WI38 (cell line): ENCODE data around the gene RAB11FIP3.

Source experiments
- H3K4me3 ChIP-seq: 2 replicates; pipeline ENCODE4 v1.5.1; 2011; ENCODE audit warnings: low read depth, mild to moderate bottlenecking, control low read depth, low read length
- CTCF ChIP-seq: IDR thresholded peaks from 2 replicates; pipeline ENCODE4 v1.5.1; 2012; ENCODE audit warnings: low read depth, mild to moderate bottlenecking, control low read depth, low read length

Gene RAB11FIP3

GRCh38 chr16:513950-514349, 88.5 kb downstream of the RAB11FIP3 start:
- H3K4me3 ChIP-seq, result no peak overlapping the region
- no peak for TF ChIP-seq CTCF

GRCh38 chr16:515175-515938, 89.9 kb downstream of the RAB11FIP3 start:
- H3K4me3 ChIP-seq, result no peak overlapping the region

GRCh38 chr16:515939-516226, 90.4 kb downstream of the RAB11FIP3 start:
- H3K4me3 ChIP-seq, result no peak overlapping the region
- TF ChIP-seq CTCF, result no peak

More at GRCh38 chr16:515175-515938, 89.9 kb downstream of the RAB11FIP3 start:
- no peak for TF ChIP-seq CTCF

- no peak overlapping the region for H3K4me3 ChIP-seq
- TF ChIP-seq CTCF, result no peak
Measured at GRCh38 chr16:516301-516700, 90.9 kb downstream of the RAB11FIP3 start.

GRCh38 chr16:518858-519257, 93.4 kb downstream of the RAB11FIP3 start:
- H3K4me3 ChIP-seq, result no peak overlapping the region
- TF ChIP-seq CTCF, result no peak

- no peak overlapping the region for H3K4me3 ChIP-seq
- TF ChIP-seq CTCF, result no peak
Measured at GRCh38 chr16:519425-519824, 94.0 kb downstream of the RAB11FIP3 start.

- H3K4me3 ChIP-seq, result no peak overlapping the region
- TF ChIP-seq CTCF, result no peak
Measured at GRCh38 chr16:519841-520687, 94.6 kb downstream of the RAB11FIP3 start.
